ENCODE measurements around the gene PRKG1. TPM values are rescaled to one million over a fixed set of nuclear protein-coding genes. Genes with fewer than 3 reads are reported as not detected.

The PRKG1 gene
- total and polyA plus RNA-seq, 12 donors: 3.8 to 48.1 (median 29.9) TPM

GRCh38 chr10:52258799-52259425 lies 1184.6 kb downstream of the PRKG1 start:
- WGBS, 2 donors: 69 to 80% methylated on average over 1 of the region's 1 CpG

GRCh38 chr10:52259426-52259812 lies 1185.1 kb downstream of the PRKG1 start:
- WGBS, 2 donors: 56 to 62% methylated on average over 2 of the region's 2 CpGs
- TF ChIP-seq, protein P1, sequence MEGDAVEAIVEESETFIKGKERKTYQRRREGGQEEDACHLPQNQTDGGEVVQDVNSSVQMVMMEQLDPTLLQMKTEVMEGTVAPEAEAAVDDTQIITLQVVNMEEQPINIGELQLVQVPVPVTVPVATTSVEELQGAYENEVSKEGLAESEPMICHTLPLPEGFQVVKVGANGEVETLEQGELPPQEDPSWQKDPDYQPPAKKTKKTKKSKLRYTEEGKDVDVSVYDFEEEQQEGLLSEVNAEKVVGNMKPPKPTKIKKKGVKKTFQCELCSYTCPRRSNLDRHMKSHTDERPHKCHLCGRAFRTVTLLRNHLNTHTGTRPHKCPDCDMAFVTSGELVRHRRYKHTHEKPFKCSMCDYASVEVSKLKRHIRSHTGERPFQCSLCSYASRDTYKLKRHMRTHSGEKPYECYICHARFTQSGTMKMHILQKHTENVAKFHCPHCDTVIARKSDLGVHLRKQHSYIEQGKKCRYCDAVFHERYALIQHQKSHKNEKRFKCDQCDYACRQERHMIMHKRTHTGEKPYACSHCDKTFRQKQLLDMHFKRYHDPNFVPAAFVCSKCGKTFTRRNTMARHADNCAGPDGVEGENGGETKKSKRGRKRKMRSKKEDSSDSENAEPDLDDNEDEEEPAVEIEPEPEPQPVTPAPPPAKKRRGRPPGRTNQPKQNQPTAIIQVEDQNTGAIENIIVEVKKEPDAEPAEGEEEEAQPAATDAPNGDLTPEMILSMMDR (IDR thresholded peaks at IDR 0.05): no peak
- H3K9me3 ChIP-seq: no peaks in the 10 kb centered on the region
- ATAC-seq (peak in 2 of 8 donors; percentile 30 to 51), DNase-seq (no peak)
- no peaks in the 10 kb centered on the region for H3K36me3 ChIP-seq
- H3K4me3 ChIP-seq: no peak overlapping the region
- H3K27ac ChIP-seq: peak overlapping the region in 3 of 10 donors; percentile 10 to 56 (median 47)
- peaks cover 0 to 22% (median 7%) of the 10 kb centered on the region in 9 donors for H3K4me1 ChIP-seq
- intact Hi-C loops (cut with DNase I): no loop called here
- H3K27me3 ChIP-seq: no peaks in the 10 kb centered on the region

More at GRCh38 chr10:52258799-52259425, 1184.6 kb downstream of the PRKG1 start:
- H3K4me1 ChIP-seq: peaks cover 0 to 22% (median 7%) of the 10 kb centered on the region in 9 donors
- intact Hi-C loops (cut with DNase I): no loop called here
- peak overlapping the region in 4 of 10 donors; percentile 10 to 56 (median 46) for H3K27ac ChIP-seq
- ATAC-seq (peak in 7 of 8 donors; percentile 49 to 84 (median 76)), DNase-seq (no peak)
- no peaks in the 10 kb centered on the region for H3K36me3 ChIP-seq
- no peak overlapping the region for H3K4me3 ChIP-seq
- TF ChIP-seq, protein P1 (IDR thresholded peaks at IDR 0.05): no peak
- no peaks in the 10 kb centered on the region for H3K9me3 ChIP-seq
- no peaks in the 10 kb centered on the region for H3K27me3 ChIP-seq

- H3K27me3 ChIP-seq: no peaks in the 10 kb centered on the region
- TF ChIP-seq, protein P1 (IDR thresholded peaks at IDR 0.05): no peak
- H3K36me3 ChIP-seq: no peaks in the 10 kb centered on the region
- H3K4me3 ChIP-seq: no peak overlapping the region
- no peaks in the 10 kb centered on the region for H3K9me3 ChIP-seq
- H3K27ac ChIP-seq: no peak overlapping the region
- H3K4me1 ChIP-seq: peaks cover 0 to 22% (median 7%) of the 10 kb centered on the region in 9 donors
- intact Hi-C loops (cut with DNase I): no loop called here
- no peak for DNase-seq
- 79 to 91% methylated on average over 1 of the region's 1 CpG for WGBS, 2 donors
- ATAC-seq: no peak
Observed at GRCh38 chr10:52261362-52261761, 1187.1 kb downstream of the PRKG1 start.

GRCh38 chr10:52265131-52265926 lies 1191.0 kb downstream of the PRKG1 start:
- Histone ChIP-seq H3K27me3 (no peaks in the 10 kb centered on the region), H3K36me3 (no peaks in the 10 kb centered on the region), H3K27ac (no peak overlapping the region), H3K4me3 (no peak overlapping the region), H3K9me3 (no peaks in the 10 kb centered on the region), H3K4me1 (no peaks in the 10 kb centered on the region)
- DNase-seq (no peak), ATAC-seq (no peak)
- intact Hi-C loops (cut with DNase I): no loop called here
- TF ChIP-seq, protein P1 (IDR thresholded peaks at IDR 0.05): no peak
- WGBS, 2 donors: 81 to 88% methylated on average over 3 of the region's 3 CpGs
